ENCODE results near the gene SLC11A2. TPM values are rescaled to one million over a fixed set of nuclear protein-coding genes. Genes with fewer than 3 reads are reported as not detected.

The SLC11A2 gene
- total RNA-seq, 1 experiment from 2014 or later, result 47.9 TPM

DNA sequence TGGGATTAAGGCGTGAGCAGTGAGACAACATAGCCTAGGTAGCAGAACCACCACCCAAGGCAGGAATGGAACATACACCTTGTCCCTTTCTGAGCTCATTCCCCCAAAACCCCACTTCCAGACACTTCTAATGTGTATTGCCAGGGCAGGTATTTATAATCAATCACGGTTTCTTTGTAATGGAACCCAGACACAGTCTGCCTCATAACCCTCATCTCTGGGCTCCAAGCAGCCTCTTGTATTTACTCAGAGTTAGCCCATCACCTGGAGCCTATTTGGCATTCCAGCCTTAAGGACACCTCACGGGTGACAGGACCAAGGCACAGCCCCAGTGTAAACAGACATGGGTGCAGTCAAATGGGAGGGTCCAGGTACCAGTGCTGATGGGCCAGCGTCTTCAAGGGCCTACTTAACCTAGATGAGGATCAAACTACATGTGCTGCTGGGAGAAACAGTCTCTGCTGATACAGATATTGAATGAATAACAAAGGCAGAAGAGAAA is 76.3 kb downstream of the SLC11A2 start:
- H2BK20ac ChIP-seq (ENCODE audit: low read depth, low read length, poor library complexity, severe bottlenecking), result no peak overlapping the region
- no peak overlapping the region for H2AK5ac ChIP-seq (ENCODE audit: insufficient read length, low read length)
- no peak for DNase-seq
- no CpG with 5 or more reads among the region's 4 CpGs for WGBS (ENCODE audit: extremely low coverage, insufficient read length, low lambda C conversion rate)
- no peaks in the 10 kb centered on the region for H3K79me2 ChIP-seq (ENCODE audit: insufficient read depth, low read length)
- H3K4me1 ChIP-seq (ENCODE audit: insufficient read depth, low read length), result no peaks in the 10 kb centered on the region
- H3K27me3 ChIP-seq (ENCODE audit: insufficient read depth, low read length), result no peaks in the 10 kb centered on the region
- no peak overlapping the region for H2BK120ac ChIP-seq (ENCODE audit: low read depth, low read length, poor library complexity, severe bottlenecking)
- no peak overlapping the region for H3K23ac ChIP-seq (ENCODE audit: insufficient read length, low read depth, low read length)
- no peak overlapping the region for H3K27ac Mint-ChIP-seq
- H2BK12ac ChIP-seq (ENCODE audit: insufficient read length, low read depth, low read length), result no peak overlapping the region
- H4K91ac ChIP-seq (ENCODE audit: insufficient read length, low read depth, low read length), result no peak overlapping the region
- H2BK15ac ChIP-seq (ENCODE audit: low read depth, low read length), result no peak overlapping the region
- no peaks in the 10 kb centered on the region for H3K79me1 ChIP-seq (ENCODE audit: insufficient read depth, low read depth, low read length, poor library complexity, severe bottlenecking)
- no peak overlapping the region for H2BK5ac ChIP-seq (ENCODE audit: insufficient read length, low read length)
- H3K14ac ChIP-seq (ENCODE audit: insufficient read depth, low read length), result no peak overlapping the region
- no peak overlapping the region for H3T11ph ChIP-seq (ENCODE audit: low read length)
- H3K18ac ChIP-seq (ENCODE audit: insufficient read length, low read depth, low read length), result no peak overlapping the region
- no peak overlapping the region for H3K4me2 ChIP-seq (ENCODE audit: insufficient read depth, insufficient read length, low read length)
- no peak overlapping the region for H4K5ac ChIP-seq (ENCODE audit: insufficient read length, low read depth, low read length)
- H3K4me1 Mint-ChIP-seq, result peaks cover 0 to 7% of the 10 kb centered on the region in 2 experiments; a peak in 2 of 4 replicates
- H3K9ac ChIP-seq (ENCODE audit: extremely low read depth, insufficient read length, low read length), result no peak overlapping the region
- H3K27me3 Mint-ChIP-seq (ENCODE audit: low read depth), result no peaks in the 10 kb centered on the region
- H3K36me3 Mint-ChIP-seq (ENCODE audit: insufficient read depth in 1 of 3, low read depth in 3 of 3), result no peaks in the 10 kb centered on the region; a peak in 1 of 7 replicates
- H3K9me3 Mint-ChIP-seq, result peaks cover 4 to 5% of the 10 kb centered on the region in 2 experiments; a peak in 2 of 5 replicates
- H2AFZ ChIP-seq (ENCODE audit: low read length), result no peak overlapping the region
- no peaks in the 10 kb centered on the region for H3K9me3 ChIP-seq (ENCODE audit: control insufficient read depth, low read depth, low read length)
- H3K56ac ChIP-seq (ENCODE audit: insufficient read length, low read depth, low read length), result no peak overlapping the region
- no peak overlapping the region; a peak in 1 of 5 replicates for H3K4me3 Mint-ChIP-seq
- no peak overlapping the region for H4K8ac ChIP-seq (replicated peaks; ENCODE audit: insufficient read length, low read depth, low read length)
- no peaks in the 10 kb centered on the region for H3K23me2 ChIP-seq (ENCODE audit: insufficient read length, low read depth, low read length, poor library complexity, severe bottlenecking)
- no peak overlapping the region for H3K27ac ChIP-seq (ENCODE audit: insufficient read length, low read depth, low read length)
- TF ChIP-seq, protein P1, sequence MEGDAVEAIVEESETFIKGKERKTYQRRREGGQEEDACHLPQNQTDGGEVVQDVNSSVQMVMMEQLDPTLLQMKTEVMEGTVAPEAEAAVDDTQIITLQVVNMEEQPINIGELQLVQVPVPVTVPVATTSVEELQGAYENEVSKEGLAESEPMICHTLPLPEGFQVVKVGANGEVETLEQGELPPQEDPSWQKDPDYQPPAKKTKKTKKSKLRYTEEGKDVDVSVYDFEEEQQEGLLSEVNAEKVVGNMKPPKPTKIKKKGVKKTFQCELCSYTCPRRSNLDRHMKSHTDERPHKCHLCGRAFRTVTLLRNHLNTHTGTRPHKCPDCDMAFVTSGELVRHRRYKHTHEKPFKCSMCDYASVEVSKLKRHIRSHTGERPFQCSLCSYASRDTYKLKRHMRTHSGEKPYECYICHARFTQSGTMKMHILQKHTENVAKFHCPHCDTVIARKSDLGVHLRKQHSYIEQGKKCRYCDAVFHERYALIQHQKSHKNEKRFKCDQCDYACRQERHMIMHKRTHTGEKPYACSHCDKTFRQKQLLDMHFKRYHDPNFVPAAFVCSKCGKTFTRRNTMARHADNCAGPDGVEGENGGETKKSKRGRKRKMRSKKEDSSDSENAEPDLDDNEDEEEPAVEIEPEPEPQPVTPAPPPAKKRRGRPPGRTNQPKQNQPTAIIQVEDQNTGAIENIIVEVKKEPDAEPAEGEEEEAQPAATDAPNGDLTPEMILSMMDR (conservative IDR thresholded peaks at IDR 0.05), result no peak
- no peaks in the 10 kb centered on the region for H4K20me1 ChIP-seq (ENCODE audit: control insufficient read depth, insufficient read depth, insufficient read length)
- no peak overlapping the region for H3K4ac ChIP-seq (ENCODE audit: low read depth, low read length)

Data from H9 (cell line).